ENCODE data around the gene IFI16.

DNA sequence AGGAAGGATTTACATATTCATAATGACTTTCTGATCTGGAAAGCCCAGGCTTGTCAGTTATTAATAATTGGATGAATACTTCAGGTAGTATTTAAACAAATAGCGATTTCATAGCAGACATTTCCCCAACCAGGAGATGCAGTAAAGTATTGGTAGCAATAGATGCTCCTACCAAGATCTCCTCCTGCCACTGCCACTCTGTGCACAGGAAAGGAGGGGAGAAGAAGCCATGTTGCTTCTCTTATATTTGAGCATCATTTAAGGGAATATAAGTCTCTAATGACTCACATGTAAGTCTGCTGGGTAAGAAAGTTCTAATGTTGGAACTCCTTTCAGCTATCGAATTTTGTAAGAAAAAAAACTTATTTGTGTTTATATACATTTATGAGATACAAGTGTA is 420 bp upstream of the IFI16 start:
- TF ChIP-seq, protein P1, sequence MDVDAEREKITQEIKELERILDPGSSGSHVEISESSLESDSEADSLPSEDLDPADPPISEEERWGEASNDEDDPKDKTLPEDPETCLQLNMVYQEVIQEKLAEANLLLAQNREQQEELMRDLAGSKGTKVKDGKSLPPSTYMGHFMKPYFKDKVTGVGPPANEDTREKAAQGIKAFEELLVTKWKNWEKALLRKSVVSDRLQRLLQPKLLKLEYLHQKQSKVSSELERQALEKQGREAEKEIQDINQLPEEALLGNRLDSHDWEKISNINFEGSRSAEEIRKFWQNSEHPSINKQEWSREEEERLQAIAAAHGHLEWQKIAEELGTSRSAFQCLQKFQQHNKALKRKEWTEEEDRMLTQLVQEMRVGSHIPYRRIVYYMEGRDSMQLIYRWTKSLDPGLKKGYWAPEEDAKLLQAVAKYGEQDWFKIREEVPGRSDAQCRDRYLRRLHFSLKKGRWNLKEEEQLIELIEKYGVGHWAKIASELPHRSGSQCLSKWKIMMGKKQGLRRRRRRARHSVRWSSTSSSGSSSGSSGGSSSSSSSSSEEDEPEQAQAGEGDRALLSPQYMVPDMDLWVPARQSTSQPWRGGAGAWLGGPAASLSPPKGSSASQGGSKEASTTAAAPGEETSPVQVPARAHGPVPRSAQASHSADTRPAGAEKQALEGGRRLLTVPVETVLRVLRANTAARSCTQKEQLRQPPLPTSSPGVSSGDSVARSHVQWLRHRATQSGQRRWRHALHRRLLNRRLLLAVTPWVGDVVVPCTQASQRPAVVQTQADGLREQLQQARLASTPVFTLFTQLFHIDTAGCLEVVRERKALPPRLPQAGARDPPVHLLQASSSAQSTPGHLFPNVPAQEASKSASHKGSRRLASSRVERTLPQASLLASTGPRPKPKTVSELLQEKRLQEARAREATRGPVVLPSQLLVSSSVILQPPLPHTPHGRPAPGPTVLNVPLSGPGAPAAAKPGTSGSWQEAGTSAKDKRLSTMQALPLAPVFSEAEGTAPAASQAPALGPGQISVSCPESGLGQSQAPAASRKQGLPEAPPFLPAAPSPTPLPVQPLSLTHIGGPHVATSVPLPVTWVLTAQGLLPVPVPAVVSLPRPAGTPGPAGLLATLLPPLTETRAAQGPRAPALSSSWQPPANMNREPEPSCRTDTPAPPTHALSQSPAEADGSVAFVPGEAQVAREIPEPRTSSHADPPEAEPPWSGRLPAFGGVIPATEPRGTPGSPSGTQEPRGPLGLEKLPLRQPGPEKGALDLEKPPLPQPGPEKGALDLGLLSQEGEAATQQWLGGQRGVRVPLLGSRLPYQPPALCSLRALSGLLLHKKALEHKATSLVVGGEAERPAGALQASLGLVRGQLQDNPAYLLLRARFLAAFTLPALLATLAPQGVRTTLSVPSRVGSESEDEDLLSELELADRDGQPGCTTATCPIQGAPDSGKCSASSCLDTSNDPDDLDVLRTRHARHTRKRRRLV (CRISPR knock-in tag; IDR thresholded peaks at IDR 0.05), result no peak
- no peak for TF ChIP-seq CEBPB (IDR thresholded peaks at IDR 0.05; ENCODE audit: borderline replicate concordance, low read depth, low read length)
- TF ChIP-seq, protein P2, sequence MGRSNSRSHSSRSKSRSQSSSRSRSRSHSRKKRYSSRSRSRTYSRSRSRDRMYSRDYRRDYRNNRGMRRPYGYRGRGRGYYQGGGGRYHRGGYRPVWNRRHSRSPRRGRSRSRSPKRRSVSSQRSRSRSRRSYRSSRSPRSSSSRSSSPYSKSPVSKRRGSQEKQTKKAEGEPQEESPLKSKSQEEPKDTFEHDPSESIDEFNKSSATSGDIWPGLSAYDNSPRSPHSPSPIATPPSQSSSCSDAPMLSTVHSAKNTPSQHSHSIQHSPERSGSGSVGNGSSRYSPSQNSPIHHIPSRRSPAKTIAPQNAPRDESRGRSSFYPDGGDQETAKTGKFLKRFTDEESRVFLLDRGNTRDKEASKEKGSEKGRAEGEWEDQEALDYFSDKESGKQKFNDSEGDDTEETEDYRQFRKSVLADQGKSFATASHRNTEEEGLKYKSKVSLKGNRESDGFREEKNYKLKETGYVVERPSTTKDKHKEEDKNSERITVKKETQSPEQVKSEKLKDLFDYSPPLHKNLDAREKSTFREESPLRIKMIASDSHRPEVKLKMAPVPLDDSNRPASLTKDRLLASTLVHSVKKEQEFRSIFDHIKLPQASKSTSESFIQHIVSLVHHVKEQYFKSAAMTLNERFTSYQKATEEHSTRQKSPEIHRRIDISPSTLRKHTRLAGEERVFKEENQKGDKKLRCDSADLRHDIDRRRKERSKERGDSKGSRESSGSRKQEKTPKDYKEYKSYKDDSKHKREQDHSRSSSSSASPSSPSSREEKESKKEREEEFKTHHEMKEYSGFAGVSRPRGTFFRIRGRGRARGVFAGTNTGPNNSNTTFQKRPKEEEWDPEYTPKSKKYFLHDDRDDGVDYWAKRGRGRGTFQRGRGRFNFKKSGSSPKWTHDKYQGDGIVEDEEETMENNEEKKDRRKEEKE (IDR thresholded peaks at IDR 0.05), result no peak

Measured in HepG2 (cell line).